DMS114 treated with DMSO at 0.1 percent for 48 hours (cell line): ENCODE data around the gene CERS6.

Source experiments
- DNase-seq: peaks from one replicate; lab custom pipeline; 2025; ENCODE audit not compliant: unreplicated experiment; lab: John Stamatoyannopoulos, UW

The CERS6 gene

DNA sequence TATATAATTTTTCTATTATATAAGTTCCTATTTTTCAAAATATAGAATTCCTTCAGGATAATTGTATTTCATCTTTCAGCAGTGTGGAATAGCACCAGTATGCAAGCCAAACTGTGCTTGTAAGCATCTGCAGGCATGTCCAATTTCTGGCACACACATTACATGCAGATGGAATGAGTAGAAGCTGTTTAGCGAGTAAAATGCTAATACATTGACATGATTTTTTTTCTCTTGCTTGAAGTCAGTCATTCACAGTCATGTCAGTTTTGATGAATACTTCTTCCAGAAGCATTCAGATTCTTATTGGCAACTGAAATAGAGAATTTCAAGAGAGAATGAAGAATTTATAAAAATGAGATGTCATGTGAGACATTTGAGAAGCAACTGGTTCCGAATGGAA lies 109.4 kb downstream of the CERS6 start:
- no peak for DNase-seq

DNA sequence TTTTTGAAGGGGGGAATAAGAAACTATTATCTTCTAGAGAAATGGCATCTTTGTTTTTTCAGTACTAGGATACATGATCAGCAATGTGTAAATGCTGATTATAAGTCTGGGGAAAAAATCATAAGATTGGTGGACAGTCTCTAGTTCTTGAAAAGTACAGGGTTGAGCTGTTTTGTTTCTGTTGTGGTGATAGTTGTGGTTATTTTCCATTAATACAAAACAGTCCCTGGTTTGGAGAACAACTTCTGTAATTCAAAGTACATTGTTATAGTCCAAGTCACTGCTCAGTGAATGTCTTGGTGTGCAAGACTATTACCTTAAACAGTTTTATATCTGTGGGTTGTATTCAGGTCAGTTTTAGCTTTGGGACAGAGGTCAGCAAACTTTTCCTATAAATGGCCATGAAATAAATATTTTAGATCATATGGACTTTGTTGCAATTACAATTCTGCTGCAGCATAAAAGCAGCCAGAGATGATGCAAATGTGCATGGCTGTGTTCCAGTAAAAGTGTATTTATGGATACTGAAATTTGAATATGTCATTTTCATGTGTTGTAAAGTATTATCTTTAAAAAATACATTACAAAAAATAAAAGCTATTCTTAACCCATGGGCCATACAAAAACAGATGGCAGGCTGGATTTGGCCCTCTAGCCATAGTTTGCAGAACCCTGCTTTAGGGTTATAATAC lies 111.0 kb downstream of the CERS6 start:
- no peak for DNase-seq

- DNase-seq: no peak
Observed at GRCh38 chr2:168567836-168568235, 111.8 kb downstream of the CERS6 start.

DNA sequence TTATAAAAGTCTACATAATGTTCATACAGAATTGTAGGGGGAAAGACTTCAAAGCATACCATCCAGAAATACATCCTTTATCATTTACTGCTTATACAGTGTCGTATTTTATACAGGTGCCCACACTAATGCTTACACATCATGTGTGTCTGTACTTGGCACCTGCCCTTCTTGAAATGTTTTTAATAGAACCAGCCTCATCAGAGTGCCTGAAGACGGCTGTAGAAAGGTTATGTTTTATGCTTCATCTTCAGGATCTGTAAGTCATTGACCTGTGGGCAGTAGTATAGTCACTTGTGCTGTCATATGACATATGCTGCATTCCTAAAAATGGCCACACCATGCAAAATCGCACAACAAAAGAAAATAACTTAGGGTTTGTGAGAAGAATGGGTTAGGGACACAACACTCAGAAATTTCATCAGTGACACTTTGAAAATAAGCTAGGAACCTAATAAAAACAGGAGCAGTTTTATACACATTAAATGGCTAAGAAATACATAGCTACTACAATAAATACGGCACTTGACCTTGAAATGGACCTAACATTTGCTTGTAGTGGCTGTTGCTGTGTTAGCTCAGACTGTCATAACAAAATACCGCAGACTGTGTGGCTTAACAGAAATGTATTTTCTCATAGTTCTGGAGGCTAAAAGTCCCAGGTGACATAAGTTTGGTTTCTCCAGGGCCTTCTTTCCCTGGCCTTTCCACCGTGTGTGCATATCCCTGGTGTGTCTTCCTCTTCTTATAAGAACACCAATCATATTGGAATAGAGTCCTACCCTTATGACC lies 112.6 kb downstream of the CERS6 start:
- DNase-seq: no peak

- no peak for DNase-seq
Observed at GRCh38 chr2:168571061-168571460, 115.0 kb downstream of the CERS6 start.

DNA sequence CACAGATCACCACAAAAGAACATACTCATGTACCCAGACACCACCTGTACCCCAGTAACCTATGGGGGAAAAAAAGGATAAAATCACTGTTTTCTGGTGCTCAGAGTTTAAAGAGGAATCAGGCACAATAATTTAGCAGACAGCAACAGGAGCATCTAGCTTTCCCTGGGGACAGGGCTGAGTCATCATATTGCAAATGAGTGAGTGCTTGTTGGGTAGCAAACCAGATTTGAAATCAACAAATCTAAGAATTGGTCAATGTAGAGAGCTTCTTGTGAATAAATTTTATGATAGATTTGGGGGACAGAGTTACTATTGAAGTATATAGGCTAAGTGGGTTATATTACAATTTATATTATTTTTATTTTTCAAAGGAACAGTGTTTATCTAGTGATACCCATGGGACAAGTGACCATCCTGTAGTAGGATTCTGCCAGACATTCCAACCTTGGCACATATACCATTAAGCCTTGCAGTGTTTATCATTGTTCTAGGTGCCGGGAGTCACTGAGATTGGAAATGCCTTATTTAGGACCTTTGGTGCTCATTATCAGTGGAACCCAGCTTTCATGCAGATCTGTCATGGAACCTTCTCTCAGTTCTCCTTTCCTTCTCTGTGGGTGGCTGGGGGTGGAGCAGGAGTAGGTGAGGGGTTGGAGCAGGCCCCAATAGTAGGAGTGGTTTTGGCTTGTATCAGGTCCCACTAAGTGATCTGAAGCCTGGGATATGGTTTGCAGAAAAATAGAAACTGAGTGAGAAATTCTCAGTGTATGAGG lies 117.2 kb downstream of the CERS6 start:
- no peak for DNase-seq

DNA sequence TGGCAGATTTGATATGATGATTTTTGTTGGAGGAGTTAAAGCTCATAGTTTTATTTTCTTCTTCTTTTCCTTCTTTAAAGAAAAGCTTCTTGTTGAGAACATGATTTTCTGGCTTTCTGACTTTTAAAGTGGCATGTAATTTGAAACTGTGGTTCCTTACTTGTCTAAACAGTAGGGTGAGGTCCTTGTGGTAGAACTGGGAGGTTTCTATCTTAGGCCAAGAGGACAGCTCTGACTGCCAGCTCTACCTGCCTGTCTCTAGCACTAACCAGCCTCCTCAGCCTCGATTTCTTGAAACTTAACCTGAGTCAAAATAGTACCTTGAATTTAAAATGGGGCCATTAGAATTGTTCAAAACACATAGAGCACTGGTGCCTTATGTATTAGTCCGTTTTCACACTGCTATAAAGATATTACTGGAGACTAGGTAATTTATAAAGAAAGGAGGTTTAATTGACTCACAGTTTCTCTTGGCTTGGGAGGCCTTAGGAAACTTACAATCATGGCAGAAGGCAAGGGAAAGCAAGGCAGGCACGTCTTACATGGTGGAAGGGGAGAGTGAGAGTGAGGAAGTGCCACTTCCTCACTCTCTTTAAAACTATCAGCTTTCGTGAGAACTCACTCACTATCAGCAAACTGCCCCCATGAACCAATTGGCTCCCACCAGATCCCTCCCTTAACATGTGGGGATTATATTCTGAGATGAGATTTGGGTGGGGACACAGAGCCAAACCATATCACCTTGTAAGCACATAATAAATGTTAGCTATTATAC lies 119.0 kb downstream of the CERS6 start:
- DNase-seq: no peak

GRCh38 chr2:168577885-168578284 lies 121.8 kb downstream of the CERS6 start:
- DNase-seq: no peak

GRCh38 chr2:168583064-168583709 lies 127.1 kb downstream of the CERS6 start:
- DNase-seq: no peak

DNA sequence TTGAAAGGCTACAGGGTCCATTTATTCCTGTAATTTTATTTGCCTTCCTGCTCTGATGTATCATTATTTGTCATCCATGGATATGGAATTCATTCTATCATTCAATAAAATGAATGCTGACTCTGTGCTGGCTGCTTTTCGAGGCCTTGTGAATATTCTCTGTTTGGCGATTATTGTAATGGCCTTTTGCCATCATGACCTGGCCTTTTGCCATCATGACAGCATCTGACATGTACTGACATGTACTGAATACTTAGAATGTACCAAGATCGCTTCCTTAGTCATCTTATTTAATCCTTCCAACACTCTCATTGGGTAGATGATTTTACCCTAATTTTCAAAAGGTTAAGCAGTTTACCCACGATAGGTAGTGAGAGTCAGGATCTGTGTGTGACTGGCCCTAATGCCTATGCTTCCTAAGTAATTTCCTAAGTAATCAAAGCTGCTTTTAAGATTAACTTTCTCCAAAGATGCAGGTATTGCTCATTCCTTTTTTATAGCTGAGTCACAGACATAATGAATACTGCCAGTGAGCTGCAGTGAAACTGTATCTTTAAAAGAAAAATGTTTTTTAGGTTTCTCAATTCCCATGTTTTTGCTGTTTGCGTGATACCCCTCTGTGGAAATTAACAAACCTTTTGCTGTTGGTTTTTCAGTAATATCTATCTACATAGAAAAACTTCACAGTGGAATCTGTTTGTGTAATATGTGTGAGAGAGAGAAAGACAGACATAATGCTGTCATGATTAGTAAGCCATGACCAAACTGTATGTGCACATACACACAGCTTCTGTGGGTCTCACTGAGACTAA lies 127.8 kb downstream of the CERS6 start:
- no peak for DNase-seq

GRCh38 chr2:168584911-168585310 lies 128.8 kb downstream of the CERS6 start:
- DNase-seq: no peak

DNA sequence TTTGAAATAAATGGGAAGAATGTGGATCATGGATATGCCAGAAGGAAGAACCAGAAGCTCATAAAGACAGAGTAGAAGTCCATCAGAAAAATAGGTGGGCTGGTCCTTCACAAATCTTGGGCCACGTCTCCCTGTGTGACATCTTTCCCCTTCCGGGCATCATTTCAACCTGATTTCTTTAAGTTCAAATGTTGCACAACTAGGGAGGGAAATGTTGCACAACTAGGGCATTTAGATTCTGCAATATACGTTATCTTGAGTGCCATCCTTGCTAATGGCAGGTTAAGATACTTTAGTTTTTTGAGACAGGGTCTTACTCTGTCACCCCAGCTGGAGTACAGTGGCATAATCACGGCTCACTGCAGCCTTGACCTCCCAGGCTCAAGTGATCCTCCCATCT lies 129.6 kb downstream of the CERS6 start:
- no peak for DNase-seq

DNA sequence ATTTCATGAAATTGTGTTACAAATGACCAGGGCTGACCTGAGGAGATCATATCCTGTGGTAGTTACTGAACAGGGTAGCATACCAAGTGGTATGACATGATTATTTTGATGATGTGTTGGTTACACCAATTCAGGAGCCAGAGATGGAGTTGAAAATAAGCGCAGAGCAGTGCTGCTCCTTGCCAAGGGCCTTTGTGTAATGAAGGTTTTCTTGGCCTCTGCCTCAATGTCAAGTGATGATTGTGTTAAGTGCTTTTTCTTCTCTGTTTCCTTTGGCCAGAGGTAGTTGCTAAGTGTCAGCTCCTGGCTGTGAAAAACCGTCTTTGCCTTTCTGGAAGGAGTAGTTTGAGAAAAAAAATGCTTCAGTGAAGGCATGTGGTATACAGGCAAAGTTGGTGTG lies 131.2 kb downstream of the CERS6 start:
- no peak for DNase-seq

GRCh38 chr2:168589236-168590211 lies 133.5 kb downstream of the CERS6 start:
- no peak for DNase-seq

- DNase-seq: no peak
Observed at GRCh38 chr2:168592181-168592831, 136.2 kb downstream of the CERS6 start.

DNA sequence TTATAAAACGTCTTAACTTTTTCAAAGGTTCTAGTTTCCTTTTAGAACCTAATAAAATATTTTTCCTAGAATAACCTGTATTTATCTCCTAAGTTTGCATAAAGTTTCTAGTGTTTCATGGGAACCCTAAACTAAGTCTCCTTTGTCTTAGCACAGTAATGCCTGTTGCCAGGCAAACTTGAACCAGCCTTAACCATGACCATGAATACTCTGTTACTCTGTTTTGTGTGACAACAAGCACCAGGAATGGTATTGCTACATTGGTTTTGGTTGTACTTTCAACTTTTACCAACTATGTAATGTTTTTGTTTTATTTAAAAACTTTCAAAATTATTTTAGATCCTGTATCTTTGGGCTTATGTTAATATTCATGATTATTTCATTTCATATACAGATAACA lies 137.6 kb downstream of the CERS6 start:
- DNase-seq: no peak

GRCh38 chr2:168594778-168595177 lies 138.7 kb downstream of the CERS6 start:
- DNase-seq: no peak
